Measurements from ENCODE around the gene USB1.

Gene USB1

GRCh38 chr16:58040945-58041627, 39.9 kb downstream of the USB1 start:
- H3K4me3 ChIP-seq (ENCODE audit: low read length), result no peak overlapping the region
- DNase-seq (ENCODE audit: low read depth), result no peak
- no peak for TF ChIP-seq CTCF (conservative IDR thresholded peaks at IDR 0.05; ENCODE audit: low read length)

GRCh38 chr16:58041628-58041955, 40.4 kb downstream of the USB1 start:
- H3K4me3 ChIP-seq (ENCODE audit: low read length), result no peak overlapping the region
- DNase-seq (ENCODE audit: low read depth), result no peak
- TF ChIP-seq CTCF (conservative IDR thresholded peaks at IDR 0.05; ENCODE audit: low read length), result no peak

GRCh38 chr16:58042001-58042885, 41.0 kb downstream of the USB1 start:
- H3K4me3 ChIP-seq (ENCODE audit: low read length), result no peak overlapping the region
- DNase-seq (ENCODE audit: low read depth), result no peak
- TF ChIP-seq CTCF (conservative IDR thresholded peaks at IDR 0.05; ENCODE audit: low read length), result no peak

- no peak for TF ChIP-seq CTCF (conservative IDR thresholded peaks at IDR 0.05; ENCODE audit: low read length)
- no peak overlapping the region for H3K4me3 ChIP-seq (ENCODE audit: low read length)
- no peak for DNase-seq (ENCODE audit: low read depth)
Measured at GRCh38 chr16:58042886-58043515, 41.8 kb downstream of the USB1 start.

- H3K4me3 ChIP-seq (ENCODE audit: low read length), result no peak overlapping the region
- no peak for TF ChIP-seq CTCF (conservative IDR thresholded peaks at IDR 0.05; ENCODE audit: low read length)
- no peak for DNase-seq (ENCODE audit: low read depth)
Measured at GRCh38 chr16:58043571-58044155, 42.5 kb downstream of the USB1 start.

- no peak for TF ChIP-seq CTCF (conservative IDR thresholded peaks at IDR 0.05; ENCODE audit: low read length)
- DNase-seq (ENCODE audit: low read depth), result no peak
Measured at GRCh38 chr16:58044266-58045019, 43.2 kb downstream of the USB1 start.

More at GRCh38 chr16:58044266-58045019, 43.2 kb downstream of the USB1 start:
- no peak overlapping the region for H3K4me3 ChIP-seq (ENCODE audit: low read length)
